Motor neuron (in vitro differentiated cells): ENCODE results near the gene SLC8B1. TPM values are rescaled to one million over a fixed set of nuclear protein-coding genes. Genes with fewer than 3 reads are reported as not detected.

Experiments used
- ATAC-seq, 8 experiments: fragments of 200-7000 bp; cut with Tn5 transposase; replicated peaks in 6 of 8; 2 replicates each; pipeline ENCODE4 v1.8.0; 2021; ENCODE audit warnings: mild to moderate bottlenecking in 8 of 8, moderate library complexity in 8 of 8
- H3K27ac ChIP-seq, 2 donors: fragments of 250-450 bp; sonication (Bioruptor Pico); 2 replicates each; pipeline ENCODE4 v1.9.0; 2021; ENCODE audit warnings: antibody characterized with exemption in 2 of 2, mild to moderate bottlenecking in 2 of 2, moderate library complexity in 1 of 2
- H3K4me1 ChIP-seq, 2 donors: fragments of 250-450 bp; sonication (Bioruptor Pico); replicated peaks in 1 of 2; 2 replicates each; pipeline ENCODE4 v1.6.1; 2021; ENCODE audit warnings: antibody characterized with exemption in 2 of 2, mild to moderate bottlenecking in 2 of 2, moderate library complexity in 1 of 2
- H3K4me3 ChIP-seq, 5 donors: fragments of 250-450 bp; sonication (Bioruptor Pico); 2 replicates each; pipeline ENCODE4 v1.9.0; 2021; ENCODE audit warnings: antibody characterized with exemption in 5 of 5, mild to moderate bottlenecking in 5 of 5, moderate library complexity in 4 of 5
- WGBS, 10 experiments: fragments of 450-650 bp; shearing (Covaris generic); methylation state at CpG; one replicate each; pipeline ENCODE4 v1.0.0; 2022; 5-methylcytosine and 5-hydroxymethylcytosine counted together
- in situ Hi-C, 9 experiments: fragments of 400-800 bp; cut with MboI; loops; one replicate each; pipeline ENCODE4 v1.15.0; 2021; ENCODE audit warnings: low sequenced_read_pairs in 9 of 9, low pct_unique_long_range_greater_than_20kb in 2 of 9; ENCODE audit not compliant: unreplicated experiment in 9 of 9
- total RNA-seq, 8 experiments: library from RNA; unstranded; fragments of 300-600 nt; gene quantifications; 2 replicates each; pipeline versions ENCODE4 v1.2.3 to v1.2.4, GENCODE V29; 2022

SLC8B1 gene
- total RNA-seq, 8 experiments from 2014 or later, result 2.2 to 165 (median 4.9) TPM

DNA sequence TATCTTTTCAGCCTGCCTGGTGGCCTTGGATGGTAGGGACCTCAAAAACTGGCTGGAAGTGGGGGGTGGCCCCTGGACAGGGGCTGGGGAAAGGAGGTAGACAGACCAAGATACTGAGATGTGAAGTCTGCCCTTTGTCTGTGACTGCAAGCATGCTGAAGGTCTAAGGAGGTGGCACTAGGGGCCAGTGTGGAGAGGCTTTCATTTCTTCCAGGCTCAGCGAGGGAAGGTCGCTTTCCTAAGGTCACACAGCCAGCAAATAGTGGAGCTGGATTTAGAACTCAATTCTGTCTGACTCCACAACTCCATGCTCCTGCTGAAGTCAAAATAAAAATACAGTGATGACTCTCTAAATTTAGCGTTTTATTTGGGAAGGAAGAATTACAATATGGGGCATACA, 12.2 kb upstream of the SLC8B1 start:
- no peak overlapping the region for H3K4me3 ChIP-seq
- WGBS, 10 experiments, result 75 to 100% (median 88%) methylated on average over 1 to 3 of the region's 3 CpGs; no CpG with 5 or more reads in 2 of the 10 experiments
- no peak overlapping the region for H3K27ac ChIP-seq
- in situ Hi-C loops, result no loop called here
- peaks cover 0 to 5% of the 10 kb centered on the region in 2 donors for H3K4me1 ChIP-seq
- ATAC-seq, result no peak

DNA sequence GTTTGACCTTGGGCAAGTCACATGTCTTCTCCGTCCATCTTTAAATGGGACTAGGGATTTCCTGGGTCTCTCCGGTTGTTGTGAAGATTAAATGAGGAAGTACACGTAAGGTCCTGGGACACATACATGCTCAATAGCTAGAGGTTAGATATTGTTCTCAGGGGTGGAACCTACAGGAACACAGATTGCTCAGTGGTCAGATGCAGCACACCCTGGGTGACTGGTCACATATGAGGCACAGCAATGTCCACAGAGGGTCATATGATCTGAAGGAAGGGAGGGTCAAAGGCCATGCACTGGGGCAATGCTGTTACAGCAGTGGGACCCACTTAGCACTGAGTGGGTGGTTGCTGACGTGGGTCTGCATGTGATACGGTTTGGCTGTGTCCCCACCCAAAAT, 11.4 kb upstream of the SLC8B1 start:
- in situ Hi-C loops, result no loop called here
- no peak for ATAC-seq
- Histone ChIP-seq H3K4me1 (peaks cover 0 to 5% of the 10 kb centered on the region in 2 donors), H3K4me3 (no peak overlapping the region), H3K27ac (no peak overlapping the region)
- 50 to 100% (median 88%) methylated on average over 1 to 4 of the region's 5 CpGs; no CpG with 5 or more reads in 1 of the 10 experiments for WGBS, 10 experiments

DNA sequence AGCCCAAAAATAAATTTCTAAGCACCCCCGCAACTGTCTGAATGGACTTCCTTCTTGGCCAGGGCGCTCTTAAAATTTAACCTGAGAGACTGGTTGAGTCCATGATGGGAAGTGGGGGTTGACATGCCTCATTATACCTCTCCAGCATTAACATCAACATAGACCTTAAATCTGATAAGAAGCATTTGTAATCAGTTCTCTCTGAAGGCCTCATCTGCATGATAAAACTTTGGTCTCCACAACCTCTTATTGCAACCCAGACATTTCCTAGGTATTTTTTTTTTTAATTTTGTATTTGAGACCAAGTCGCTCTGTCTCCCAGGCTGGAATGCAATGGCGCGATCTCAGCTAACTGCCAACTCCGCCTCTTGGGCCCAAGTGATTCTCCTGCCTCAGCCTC, 10.4 kb upstream of the SLC8B1 start:
- WGBS, 10 experiments, result 83 to 100% (median 94%) methylated on average over 1 to 6 of the region's 6 CpGs; no CpG with 5 or more reads in 1 of the 10 experiments
- in situ Hi-C loops, result no loop called here
- ATAC-seq, result no peak

DNA sequence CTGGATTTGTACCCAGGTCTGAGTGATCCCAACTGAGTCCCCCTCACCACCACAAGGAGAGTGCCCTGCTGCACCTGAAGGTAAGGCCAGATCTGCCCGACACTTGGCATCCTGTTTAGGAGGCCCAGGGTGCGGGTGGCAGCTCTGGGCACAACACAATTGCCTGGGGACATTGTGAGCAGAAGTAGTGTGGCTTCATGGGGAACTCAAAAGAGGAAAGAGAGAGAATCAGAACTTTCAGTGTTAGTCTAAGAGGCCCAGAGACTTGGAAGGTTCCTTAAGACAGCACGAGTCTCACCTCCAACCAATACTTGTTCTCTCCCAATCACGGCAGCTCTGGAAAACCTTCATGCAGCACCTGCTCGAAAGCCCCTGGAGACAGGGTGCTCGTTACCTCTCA, 6.6 kb upstream of the SLC8B1 start:
- no peaks in the 10 kb centered on the region for H3K4me1 ChIP-seq
- no peak overlapping the region for H3K27ac ChIP-seq
- in situ Hi-C loops, result no loop called here
- 60 to 86% (median 70%) methylated on average over 1 to 6 of the region's 6 CpGs; no CpG with 5 or more reads in 2 of the 10 experiments for WGBS, 10 experiments
- ATAC-seq, result no peak
- H3K4me3 ChIP-seq, result no peak overlapping the region

More for the DNA sequence above, 10.4 kb upstream of the SLC8B1 start:
- Histone ChIP-seq H3K4me1 (peaks cover 0 to 5% of the 10 kb centered on the region in 2 donors), H3K4me3 (no peak overlapping the region), H3K27ac (no peak overlapping the region)

DNA sequence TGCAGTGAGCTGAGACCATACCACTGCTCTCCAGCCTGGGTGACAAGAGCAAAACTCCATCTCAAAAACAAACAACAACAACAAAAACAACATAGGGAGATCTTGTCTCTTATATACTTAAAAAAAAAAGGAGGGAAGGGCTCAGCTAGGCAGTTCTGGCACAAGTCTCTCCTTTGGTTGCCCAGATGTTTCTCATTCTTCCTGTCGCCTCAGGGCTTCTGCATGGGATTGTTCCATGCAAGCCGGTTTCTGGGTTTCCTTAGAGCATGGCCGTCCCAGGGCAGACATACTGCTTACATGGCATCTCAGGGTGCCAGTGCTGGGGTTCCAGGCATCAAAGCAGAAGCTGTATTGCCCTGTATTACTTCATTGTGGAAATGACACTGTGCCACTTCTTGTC, 5.2 kb upstream of the SLC8B1 start:
- 0 to 83% (median 0%) methylated on average over 1 to 3 of the region's 3 CpGs; no CpG with 5 or more reads in 5 of the 10 experiments for WGBS, 10 experiments
- Histone ChIP-seq H3K27ac (no peak overlapping the region), H3K4me3 (no peak overlapping the region), H3K4me1 (no peaks in the 10 kb centered on the region)
- peak in 3 of 8 experiments; percentile 22 to 49 (median 39) for ATAC-seq
- in situ Hi-C loops, result no loop called here

DNA sequence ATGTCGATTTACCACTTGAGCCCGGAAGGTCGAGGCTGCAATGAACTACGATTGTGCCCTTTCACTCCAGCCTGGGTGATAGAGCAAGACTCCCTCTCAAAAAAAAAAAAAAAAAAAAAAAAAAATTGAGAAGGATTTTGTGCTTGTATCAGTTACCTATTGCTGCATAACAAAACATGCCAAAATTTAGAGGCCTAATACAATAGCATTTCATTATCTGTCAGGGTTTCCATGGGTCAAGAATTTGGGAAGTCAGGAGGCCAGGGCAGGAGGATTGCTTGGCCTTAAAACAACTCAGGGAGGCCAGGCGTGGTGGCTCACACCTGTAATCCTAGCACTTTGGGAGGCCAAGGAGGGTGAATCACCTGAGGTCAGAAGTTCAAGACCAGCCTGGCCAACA, 4.6 kb upstream of the SLC8B1 start:
- H3K4me3 ChIP-seq, result no peak overlapping the region
- no peak overlapping the region for H3K27ac ChIP-seq
- H3K4me1 ChIP-seq, result no peaks in the 10 kb centered on the region
- ATAC-seq, result no peak
- 80 to 100% (median 95%) methylated on average over 1 to 4 of the region's 5 CpGs; no CpG with 5 or more reads in 2 of the 10 experiments for WGBS, 10 experiments
- in situ Hi-C loops, result no loop called here

DNA sequence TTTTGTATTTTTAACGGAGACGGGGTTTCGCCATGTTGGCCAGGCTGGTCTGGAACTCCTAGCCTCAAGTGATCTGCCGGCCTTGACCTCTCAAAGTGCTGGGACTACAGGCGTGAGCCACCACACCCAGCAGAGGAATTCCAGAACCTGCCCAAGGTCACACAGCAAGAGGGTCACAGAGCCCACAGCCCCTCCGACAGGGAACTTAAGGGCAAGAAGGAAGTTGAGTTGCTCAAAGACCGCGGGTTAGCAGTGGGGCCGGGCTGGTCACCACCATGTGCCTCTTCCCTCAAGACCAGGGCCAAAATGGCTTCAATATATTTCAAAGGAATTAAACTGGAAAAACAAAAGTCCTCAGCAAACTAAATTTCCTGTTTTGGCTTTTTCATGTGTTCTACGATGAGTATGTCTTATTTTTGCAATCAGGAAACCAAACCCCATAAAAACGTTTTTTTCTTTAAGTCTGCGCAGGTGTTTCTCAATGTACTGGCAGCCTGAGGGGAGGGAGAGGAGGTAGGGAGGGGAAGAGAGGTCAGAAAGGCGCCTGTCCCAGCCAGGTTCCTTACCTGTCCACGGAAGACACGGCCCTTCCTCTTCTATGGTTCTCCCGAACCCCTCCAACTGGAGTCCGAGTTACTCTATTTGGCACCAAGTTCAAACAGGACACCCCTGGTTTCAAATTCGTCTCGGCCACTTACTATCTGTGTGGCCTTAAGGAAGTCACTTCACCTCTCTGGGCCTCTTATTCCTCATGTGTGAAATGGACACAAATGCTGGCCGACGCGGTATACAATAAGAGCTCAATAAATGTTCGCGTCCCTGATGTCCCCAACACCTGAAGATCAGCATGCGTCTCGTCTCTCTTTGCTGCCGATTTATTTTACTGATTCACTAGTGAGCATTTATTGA, 778 bp downstream of the SLC8B1 start:
- WGBS, 10 experiments, result 1 to 53% (median 25%) methylated on average over 2 to 15 of the region's 27 CpGs; no CpG with 5 or more reads in 2 of the 10 experiments
- Histone ChIP-seq H3K4me3 (peak overlapping the region; percentile 46 to 49 (median 48)), H3K4me1 (no peaks in the 10 kb centered on the region), H3K27ac (no peak overlapping the region)
- ATAC-seq, result peak in 3 of 8 experiments; percentile 1 to 2 (median 2)
- in situ Hi-C loops, result no loop called here

DNA sequence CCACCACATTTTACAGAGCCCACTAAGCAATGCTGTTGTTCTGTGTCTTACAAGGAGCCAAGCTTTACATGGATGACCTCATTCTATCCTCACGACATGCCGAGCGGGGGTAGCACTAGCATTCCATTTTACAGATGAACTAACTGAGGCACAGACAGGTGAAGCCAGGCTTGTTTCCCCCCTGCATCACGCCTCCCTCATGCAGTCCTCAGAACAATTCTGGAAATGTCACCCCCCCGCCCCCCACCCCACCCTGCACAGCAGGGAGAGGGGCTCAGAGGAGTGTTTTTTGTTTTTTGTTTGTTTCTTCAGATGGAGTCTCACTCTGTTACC, 1.5 kb downstream of the SLC8B1 start:
- Histone ChIP-seq H3K27ac (no peak overlapping the region), H3K4me3 (no peak overlapping the region), H3K4me1 (no peaks in the 10 kb centered on the region)
- ATAC-seq, result no peak
- WGBS, 10 experiments, result 80 to 90% methylated on average over 1 to 2 of the region's 5 CpGs; no CpG with 5 or more reads in 8 of the 10 experiments
- in situ Hi-C loops, result no loop called here

DNA sequence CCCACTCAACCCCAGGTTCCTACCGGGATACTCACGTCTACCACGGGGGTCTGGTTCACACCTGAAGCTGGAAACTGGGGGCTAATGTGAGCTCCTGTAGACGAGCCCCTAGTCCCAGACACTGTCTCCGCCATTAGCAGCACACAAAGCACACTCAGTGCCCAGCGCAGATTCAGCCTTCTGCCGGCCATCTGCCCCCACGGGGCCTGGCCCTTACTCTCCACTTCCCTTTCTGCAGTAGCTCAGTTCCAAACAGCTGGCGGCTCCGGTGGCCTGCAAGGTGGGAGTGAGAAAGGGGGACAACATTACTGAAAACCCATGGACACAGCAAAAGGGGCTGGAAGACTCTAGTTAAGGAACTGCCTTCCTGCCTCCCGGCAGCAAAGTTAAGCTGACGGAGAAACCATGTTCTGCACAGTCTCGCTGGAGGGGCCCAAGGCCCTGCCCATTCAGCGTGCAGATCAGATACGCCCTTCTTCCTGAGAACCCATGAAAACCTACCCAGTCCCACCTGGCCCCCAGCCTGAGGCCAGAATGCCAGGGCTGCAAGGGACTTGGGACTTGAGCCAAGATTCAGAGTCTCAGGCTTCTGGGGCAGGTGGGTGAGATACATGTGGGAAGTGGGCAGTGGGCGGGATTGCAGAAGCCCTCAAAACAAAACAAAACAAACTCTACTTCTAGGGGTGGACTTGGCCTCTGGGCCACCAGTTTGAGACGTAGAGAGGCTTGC, 2.1 kb downstream of the SLC8B1 start:
- in situ Hi-C loops, result no loop called here
- Histone ChIP-seq H3K27ac (no peak overlapping the region), H3K4me3 (no peak overlapping the region), H3K4me1 (no peaks in the 10 kb centered on the region)
- WGBS, 10 experiments, result 57 to 97% (median 80%) methylated on average over 1 to 7 of the region's 17 CpGs; no CpG with 5 or more reads in 5 of the 10 experiments
- no peak for ATAC-seq

DNA sequence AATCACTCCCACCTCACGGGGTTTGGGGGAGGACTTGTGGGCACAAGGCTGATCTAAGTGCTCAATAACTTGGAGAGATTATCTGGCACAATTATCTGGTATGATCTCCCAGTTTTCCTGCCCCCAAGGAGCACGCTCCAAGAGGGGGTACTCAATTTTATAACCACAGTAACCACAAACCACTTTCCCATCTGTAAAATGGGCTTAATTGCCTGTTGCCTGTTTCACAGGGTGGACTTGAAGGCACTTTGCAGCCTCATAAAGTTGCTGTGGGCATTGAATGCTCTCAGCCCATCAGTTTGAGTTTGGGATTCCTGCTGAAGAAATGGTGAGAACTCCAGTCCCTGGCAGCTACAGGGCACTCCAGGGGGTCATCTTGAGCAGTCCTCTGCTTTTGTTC, 4.4 kb downstream of the SLC8B1 start:
- no peak overlapping the region for H3K4me3 ChIP-seq
- no peak overlapping the region for H3K27ac ChIP-seq
- in situ Hi-C loops, result no loop called here
- H3K4me1 ChIP-seq, result no peaks in the 10 kb centered on the region
- ATAC-seq, result no peak
- 83 to 100% (median 100%) methylated on average over 1 of the region's 2 CpGs; no CpG with 5 or more reads in 7 of the 10 experiments for WGBS, 10 experiments

DNA sequence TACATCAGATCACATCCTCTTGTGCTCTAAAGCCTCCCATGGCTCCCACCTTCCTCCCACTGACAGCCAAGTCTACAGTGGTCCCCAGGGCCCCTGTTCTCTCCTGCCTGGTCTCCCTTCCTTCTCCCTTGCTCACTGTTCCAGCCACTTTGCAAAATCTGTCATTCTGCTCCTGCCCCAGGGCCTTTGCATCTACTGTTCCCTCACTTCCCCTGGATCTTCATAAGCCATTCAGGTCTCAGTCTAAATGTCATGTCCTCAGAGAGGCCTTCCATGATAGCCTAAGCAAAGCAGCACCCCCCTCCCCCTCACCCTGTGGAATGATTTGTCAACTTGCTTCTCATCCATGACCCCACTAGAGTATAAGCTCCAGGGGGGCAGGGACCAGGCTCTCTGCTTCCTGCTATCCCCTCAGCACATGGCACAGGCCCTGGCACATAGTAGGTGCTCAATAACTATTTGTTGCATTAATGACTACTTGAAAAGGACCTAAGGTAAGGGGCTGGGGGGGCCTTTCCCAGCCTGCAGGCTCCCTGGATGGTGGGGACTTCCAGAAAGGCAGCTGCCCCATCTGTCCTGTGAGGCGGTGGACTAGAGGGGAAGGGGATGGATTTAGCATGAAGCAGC, 5.0 kb downstream of the SLC8B1 start:
- 100% methylated on average over 1 of the region's 1 CpG; no CpG with 5 or more reads in 9 of the 10 experiments for WGBS, 10 experiments

DNA sequence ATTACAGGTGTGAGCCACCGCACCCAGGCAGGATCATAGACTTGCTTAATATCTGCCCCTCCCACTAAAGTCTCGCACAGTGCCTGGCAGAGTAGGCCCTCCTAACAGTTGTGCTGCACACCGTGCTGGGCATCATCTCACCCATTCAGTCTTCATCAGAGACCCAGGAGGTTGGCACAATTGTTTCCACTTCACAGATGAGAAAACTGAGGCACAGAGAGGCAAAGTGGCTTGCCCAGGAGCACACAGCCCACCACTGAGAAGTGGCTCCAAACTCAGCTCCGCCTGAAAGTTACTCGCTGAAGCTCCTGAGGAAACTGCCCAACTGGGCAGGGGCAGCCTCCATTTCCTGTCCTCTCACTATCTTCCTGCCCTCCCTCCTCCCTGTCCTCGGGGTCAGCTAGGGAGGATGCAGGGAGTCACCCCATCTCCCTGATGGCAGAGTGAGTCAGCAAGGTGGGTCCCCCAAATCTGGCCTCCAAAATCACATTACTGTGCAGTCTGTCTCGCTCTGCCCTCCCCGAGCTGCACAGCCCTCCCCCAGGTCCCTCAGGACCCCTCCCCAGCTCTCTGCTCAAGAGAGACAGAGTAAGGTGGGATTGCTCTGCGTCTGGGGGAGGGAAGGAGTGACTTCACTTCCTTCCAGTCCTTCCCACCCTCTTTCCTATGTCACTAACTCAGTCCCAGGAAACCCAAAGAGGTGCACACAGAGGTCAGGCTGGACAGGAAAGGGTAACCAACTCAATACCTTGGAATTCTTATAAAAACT, 5.7 kb downstream of the SLC8B1 start:
- in situ Hi-C loops, result no loop called here
- no peak overlapping the region for H3K4me3 ChIP-seq
- no peaks in the 10 kb centered on the region for H3K4me1 ChIP-seq
- H3K27ac ChIP-seq, result no peak overlapping the region
- WGBS, 10 experiments, result 0 to 100% (median 90%) methylated on average over 1 to 2 of the region's 9 CpGs; no CpG with 5 or more reads in 4 of the 10 experiments
- ATAC-seq, result peak in 2 of 8 experiments; percentile 1 to 3

More for the DNA sequence above, 5.0 kb downstream of the SLC8B1 start:
- no peak for ATAC-seq
- Histone ChIP-seq H3K4me3 (no peak overlapping the region), H3K27ac (no peak overlapping the region), H3K4me1 (no peaks in the 10 kb centered on the region)
- in situ Hi-C loops, result no loop called here
